Parathyroid adenoma (tissue), 2 donors: ENCODE results near the gene LPAR3.

Experiments used
- H2AFZ ChIP-seq: fragments of 300-600 bp; sonication (generic); one replicate; pipeline ENCODE4 v1.7.0; 2017; ENCODE audit warnings: antibody characterized with exemption, mild to moderate bottlenecking
- H3K27ac ChIP-seq: fragments of 300-600 bp; sonication (generic); one replicate; pipeline ENCODE4 v1.7.0; 2017
- H3K27me3 ChIP-seq: fragments of 300-600 bp; sonication (generic); one replicate; pipeline ENCODE4 v1.7.0; 2017; ENCODE audit warnings: low read length; ENCODE audit not compliant: control insufficient read depth, insufficient read depth
- H3K36me3 ChIP-seq: fragments of 300-600 bp; sonication (generic); one replicate; pipeline ENCODE4 v1.7.0; 2017; ENCODE audit warnings: low read length; ENCODE audit not compliant: control insufficient read depth, insufficient read depth
- H3K4me1 ChIP-seq: fragments of 300-600 bp; sonication (generic); one replicate; pipeline ENCODE4 v1.7.0; 2017; ENCODE audit warnings: control low read depth
- H3K4me2 ChIP-seq: fragments of 300-600 bp; sonication (generic); one replicate; pipeline ENCODE4 v1.7.0; 2017; ENCODE audit warnings: low read length
- H3K4me3 ChIP-seq: fragments of 300-600 bp; sonication (generic); one replicate; pipeline ENCODE4 v1.7.0; 2017; ENCODE audit warnings: low read depth, low read length
- H3K79me2 ChIP-seq: fragments of 300-600 bp; sonication (generic); one replicate; pipeline ENCODE4 v1.7.0; 2017; ENCODE audit warnings: control low read depth
- H3K9ac ChIP-seq: fragments of 300-600 bp; sonication (generic); one replicate; pipeline ENCODE4 v1.7.0; 2017; ENCODE audit warnings: mild to moderate bottlenecking
- H3K9me3 ChIP-seq: fragments of 300-600 bp; sonication (generic); one replicate; pipeline ENCODE4 v1.7.0; 2017; ENCODE audit warnings: low read length; ENCODE audit not compliant: control insufficient read depth
- CTCF ChIP-seq: fragments of 300-600 bp; sonication (generic); IDR thresholded peaks from one replicate; pipeline ENCODE4 v1.7.0; 2017; ENCODE audit warnings: antibody characterized with exemption, mild to moderate bottlenecking
- donor health status: primary hyperparathyroidism.

The LPAR3 gene

GRCh38 chr1:84781946-84782771, 110.8 kb downstream of the LPAR3 start:
- TF ChIP-seq CTCF = peak; percentile 44
- Histone ChIP-seq H3K9me3 (no peaks in the 10 kb centered on the region), H3K9ac (no peak overlapping the region), H2AFZ (peak overlapping the region; percentile 41), H3K4me1 (no peaks in the 10 kb centered on the region), H3K27ac (no peak overlapping the region), H3K4me3 (no peak overlapping the region), H3K79me2 (no peaks in the 10 kb centered on the region), H3K4me2 (no peak overlapping the region), H3K36me3 (no peaks in the 10 kb centered on the region), H3K27me3 (no peaks in the 10 kb centered on the region)

- Histone ChIP-seq H3K4me2 (no peak overlapping the region), H3K4me3 (no peak overlapping the region), H2AFZ (no peak overlapping the region), H3K9ac (no peak overlapping the region), H3K9me3 (no peaks in the 10 kb centered on the region), H3K79me2 (no peaks in the 10 kb centered on the region), H3K4me1 (no peaks in the 10 kb centered on the region), H3K27ac (no peak overlapping the region), H3K36me3 (no peaks in the 10 kb centered on the region), H3K27me3 (no peaks in the 10 kb centered on the region)
- no peak for TF ChIP-seq CTCF
Measured at GRCh38 chr1:84780000-84780716, 112.8 kb downstream of the LPAR3 start.

- Histone ChIP-seq H3K9me3 (no peaks in the 10 kb centered on the region), H3K27ac (no peak overlapping the region), H3K4me2 (no peak overlapping the region), H3K4me1 (no peaks in the 10 kb centered on the region), H3K79me2 (no peaks in the 10 kb centered on the region), H3K27me3 (no peaks in the 10 kb centered on the region), H3K9ac (no peak overlapping the region), H3K4me3 (no peak overlapping the region), H2AFZ (no peak overlapping the region), H3K36me3 (no peaks in the 10 kb centered on the region)
- TF ChIP-seq CTCF = no peak
Measured at GRCh38 chr1:84776639-84777038, 116.4 kb downstream of the LPAR3 start.

GRCh38 chr1:84775535-84775920, 117.5 kb downstream of the LPAR3 start:
- no peaks in the 10 kb centered on the region for H3K4me1 ChIP-seq
- H3K79me2 ChIP-seq = no peaks in the 10 kb centered on the region
- no peak overlapping the region for H2AFZ ChIP-seq
- no peak overlapping the region for H3K4me2 ChIP-seq
- no peaks in the 10 kb centered on the region for H3K36me3 ChIP-seq
- no peak overlapping the region for H3K9ac ChIP-seq
- no peaks in the 10 kb centered on the region for H3K27me3 ChIP-seq
- H3K4me3 ChIP-seq = no peak overlapping the region
- H3K9me3 ChIP-seq = no peaks in the 10 kb centered on the region
- TF ChIP-seq CTCF = no peak
- H3K27ac ChIP-seq = no peak overlapping the region
